Measurements from ENCODE around the gene DROSHA. TPM values are rescaled to one million over a fixed set of nuclear protein-coding genes. Genes with fewer than 3 reads are reported as not detected.

The DROSHA gene
- total RNA-seq = 10 to 100 TPM; 46.6 to 72.4 (median 53.3) TPM
- long read RNA-seq, donor 1, partial matches to known transcripts = 12 of 19 reads
- long read RNA-seq, donor 1, other reads (novel, unspliced or antisense) = 7 of 19 reads
- long read RNA-seq, donor 2, partial matches to known transcripts = 3 of 3 reads
- long read RNA-seq, donor 2, other reads (novel, unspliced or antisense) = 0 of 3 reads

- Histone ChIP-seq H3K36me3 (ENCODE audit: low read depth) (no peaks in the 10 kb centered on the region), H3K4me3 (peak within 1 kb of the TSS; percentile 62), H3K4me1 (ENCODE audit: low read depth) (peaks cover 18% of the 10 kb centered on the region), H3K9me3 (no peaks in the 10 kb centered on the region)
- DNase-seq = peak; percentile 96 to 98 (median 96)
- peak; percentile 98 for ATAC-seq
- intact Hi-C loops (cut with DNase I, micrococcal nuclease) = no loop called here
- TF ChIP-seq CTCF (IDR thresholded peaks at IDR 0.05) = no peak
Measured at GRCh38 chr5:31531888-31532547, at the start of gene DROSHA, which contains the start of gene C5orf22. DROSHA (minus strand) TSS chr5:31532093; CDS start chr5:31529059, 3,034 bp downstream. C5orf22 (plus strand) TSS chr5:31532301; CDS start chr5:31532393, 92 bp downstream.

GRCh38 chr5:31579558-31579957, 47.7 kb upstream of the DROSHA start:
- Histone ChIP-seq H3K4me3 (no peak overlapping the region), H3K9me3 (no peaks in the 10 kb centered on the region), H3K36me3 (ENCODE audit: low read depth) (no peaks in the 10 kb centered on the region), H3K4me1 (ENCODE audit: low read depth) (no peaks in the 10 kb centered on the region)
- DNase-seq = no peak
- no peak for ATAC-seq
- no peak for TF ChIP-seq CTCF (IDR thresholded peaks at IDR 0.05)
- intact Hi-C loops (cut with DNase I, micrococcal nuclease) = no loop called here

GRCh38 chr5:31577438-31577837, 45.5 kb upstream of the DROSHA start:
- H3K9me3 ChIP-seq = no peaks in the 10 kb centered on the region
- no peaks in the 10 kb centered on the region for H3K4me1 ChIP-seq (ENCODE audit: low read depth)
- no peak for ATAC-seq
- no peaks in the 10 kb centered on the region for H3K36me3 ChIP-seq (ENCODE audit: low read depth)
- intact Hi-C loops (cut with DNase I, micrococcal nuclease) = no loop called here
- TF ChIP-seq CTCF (IDR thresholded peaks at IDR 0.05) = no peak
- DNase-seq = no peak
- H3K4me3 ChIP-seq = no peak overlapping the region

GRCh38 chr5:31574772-31575171, 42.9 kb upstream of the DROSHA start:
- ATAC-seq (no peak), DNase-seq (no peak)
- no peak for TF ChIP-seq CTCF (IDR thresholded peaks at IDR 0.05)
- Histone ChIP-seq H3K4me1 (ENCODE audit: low read depth) (no peaks in the 10 kb centered on the region), H3K4me3 (no peak overlapping the region), H3K9me3 (no peaks in the 10 kb centered on the region), H3K36me3 (ENCODE audit: low read depth) (no peaks in the 10 kb centered on the region)
- intact Hi-C loops (cut with DNase I, micrococcal nuclease) = no loop called here

GRCh38 chr5:31573494-31574142, 41.7 kb upstream of the DROSHA start:
- no peak for TF ChIP-seq CTCF (IDR thresholded peaks at IDR 0.05)
- Histone ChIP-seq H3K9me3 (no peaks in the 10 kb centered on the region), H3K4me3 (no peak overlapping the region), H3K36me3 (ENCODE audit: low read depth) (no peaks in the 10 kb centered on the region), H3K4me1 (ENCODE audit: low read depth) (no peaks in the 10 kb centered on the region)
- intact Hi-C loops (cut with DNase I, micrococcal nuclease) = no loop called here
- DNase-seq (no peak), ATAC-seq (no peak)

Data from mucosa of descending colon (tissue), 3 donors.